Mammary epithelial cell (primary cell): ENCODE results near the gene JAKMIP3.

Experiments used
- EZH2 ChIP-seq: IDR thresholded peaks from 2 replicates; pipeline ENCODE4 v1.6.1; 2012; ENCODE audit warnings: low read length, inconsistent platforms, borderline replicate concordance
- TF ChIP-seq, protein P1 (sequence below), 2 donors: IDR thresholded peaks in 1 of 2; conservative IDR thresholded peaks in 1 of 2; 2 replicates each; pipeline ENCODE4 v1.5.1; 2011 to 2012; ENCODE audit warnings: inconsistent platforms in 2 of 2, low read length in 2 of 2, mild to moderate bottlenecking in 2 of 2, control low read depth in 1 of 2, low read depth in 1 of 2; ENCODE audit not compliant: insufficient read depth in 1 of 2; ENCODE audit errors: extremely low read depth in 1 of 2

DNA sequence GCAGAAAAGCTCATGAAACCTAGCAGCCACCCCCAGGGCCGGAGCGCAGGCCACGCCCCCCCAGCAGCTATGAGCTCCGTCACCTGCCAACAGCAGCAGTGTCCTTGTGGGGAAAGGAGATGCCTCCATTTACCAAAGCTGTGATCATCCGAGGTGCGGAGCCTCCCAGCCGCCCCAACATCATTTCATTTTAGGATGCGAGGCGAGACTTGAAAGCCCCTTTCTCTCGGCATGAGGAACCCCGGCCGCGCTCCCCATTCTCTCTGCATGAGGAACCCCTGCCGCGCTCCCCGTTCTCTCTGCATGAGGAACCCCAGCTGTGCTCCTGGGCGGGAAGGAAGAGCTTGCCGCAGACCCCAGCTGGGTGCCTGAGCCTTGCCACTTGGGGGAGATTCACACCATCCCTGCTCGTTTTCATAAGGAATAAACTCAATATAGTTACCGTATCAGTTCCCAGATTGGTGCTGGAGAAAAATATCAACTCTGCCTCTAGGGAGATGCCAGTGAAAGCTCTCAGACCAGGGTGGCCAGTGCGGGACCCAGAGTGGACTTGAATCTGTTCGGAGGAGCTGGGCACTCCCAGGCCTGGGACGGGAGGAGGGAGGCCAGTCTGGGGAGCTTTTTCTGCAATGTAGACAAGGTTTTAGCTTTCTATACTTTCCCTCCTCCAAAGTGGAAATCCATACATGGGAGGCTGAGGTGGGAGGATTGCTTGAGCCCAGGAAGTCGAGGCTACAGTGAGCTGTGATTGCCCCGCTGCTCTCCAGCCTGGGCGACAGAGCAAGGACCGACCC lies 35.0 kb downstream of the JAKMIP3 start:
- TF ChIP-seq, protein P1, sequence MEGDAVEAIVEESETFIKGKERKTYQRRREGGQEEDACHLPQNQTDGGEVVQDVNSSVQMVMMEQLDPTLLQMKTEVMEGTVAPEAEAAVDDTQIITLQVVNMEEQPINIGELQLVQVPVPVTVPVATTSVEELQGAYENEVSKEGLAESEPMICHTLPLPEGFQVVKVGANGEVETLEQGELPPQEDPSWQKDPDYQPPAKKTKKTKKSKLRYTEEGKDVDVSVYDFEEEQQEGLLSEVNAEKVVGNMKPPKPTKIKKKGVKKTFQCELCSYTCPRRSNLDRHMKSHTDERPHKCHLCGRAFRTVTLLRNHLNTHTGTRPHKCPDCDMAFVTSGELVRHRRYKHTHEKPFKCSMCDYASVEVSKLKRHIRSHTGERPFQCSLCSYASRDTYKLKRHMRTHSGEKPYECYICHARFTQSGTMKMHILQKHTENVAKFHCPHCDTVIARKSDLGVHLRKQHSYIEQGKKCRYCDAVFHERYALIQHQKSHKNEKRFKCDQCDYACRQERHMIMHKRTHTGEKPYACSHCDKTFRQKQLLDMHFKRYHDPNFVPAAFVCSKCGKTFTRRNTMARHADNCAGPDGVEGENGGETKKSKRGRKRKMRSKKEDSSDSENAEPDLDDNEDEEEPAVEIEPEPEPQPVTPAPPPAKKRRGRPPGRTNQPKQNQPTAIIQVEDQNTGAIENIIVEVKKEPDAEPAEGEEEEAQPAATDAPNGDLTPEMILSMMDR (conservative IDR thresholded peaks at IDR 0.05 in 1 of 2, IDR thresholded peaks at IDR 0.05 in 1 of 2; ENCODE audit: extremely low read depth in 1 of 2, insufficient read depth in 1 of 2, low read depth in 1 of 2, low read length in 2 of 2): no peak
- no peak for TF ChIP-seq EZH2
